ENCODE data around the gene MED15. TPM values are rescaled to one million over a fixed set of nuclear protein-coding genes. Genes with fewer than 3 reads are reported as not detected.
"Not testable (repeated sequence)": the region's sequence is repeated elsewhere in the genome, so short reads cannot be mapped to it uniquely, and the experiment has no call there.

MED15 gene
- polyA plus RNA-seq, 2 donors, result 31.0 to 55.9 TPM

DNA sequence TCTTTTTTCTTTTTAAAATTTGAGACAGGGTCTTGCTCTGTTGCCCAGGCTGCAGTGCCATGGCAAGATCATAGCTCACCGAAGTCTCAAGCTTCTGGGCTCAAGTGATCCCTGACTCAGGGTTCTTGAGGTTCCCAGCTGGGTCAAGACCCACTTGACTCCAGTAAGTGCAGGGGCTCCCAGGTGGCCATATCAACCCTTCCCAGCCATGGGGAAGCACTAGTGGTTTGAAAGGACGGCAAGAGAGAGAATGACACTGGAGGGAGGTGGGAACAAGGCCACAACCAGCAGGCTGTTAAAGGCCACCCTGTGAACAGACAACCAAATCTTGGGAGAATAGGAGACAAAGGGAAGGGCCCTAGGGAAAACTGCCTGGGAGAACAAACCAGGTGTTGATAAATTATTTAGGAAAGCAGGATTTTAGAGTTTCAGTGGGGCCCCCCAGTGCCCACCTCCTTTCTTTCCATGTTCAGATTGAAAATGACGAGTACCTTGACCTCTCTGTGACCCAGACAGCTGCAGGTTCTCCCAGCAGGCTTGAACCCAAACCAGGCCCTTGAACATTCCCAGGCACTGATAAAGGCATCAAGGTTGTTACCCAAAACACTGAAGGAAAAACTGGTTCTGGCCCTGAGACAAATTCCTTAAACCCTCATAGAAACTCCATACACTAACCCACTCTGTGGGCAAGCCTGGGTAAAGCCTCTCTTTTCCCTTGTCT, 40.6 kb upstream of the MED15 start:
- Histone ChIP-seq H3K4me1 (ENCODE audit: control insufficient read depth in 2 of 2, insufficient read depth in 2 of 2, low read length in 1 of 2) (peaks cover 3 to 12% of the 10 kb centered on the region in 2 donors), H3K9me3 (ENCODE audit: control insufficient read depth in 2 of 2, insufficient read depth in 1 of 2, low read depth in 1 of 2, low read length in 1 of 2) (no peaks in the 10 kb centered on the region), H3K4me3 (ENCODE audit: low read depth in 1 of 2, low read length in 2 of 2) (no peak overlapping the region), H3K36me3 (ENCODE audit: control insufficient read depth in 2 of 2, insufficient read depth in 2 of 2, low read length in 1 of 2) (peaks cover 0 to 12% of the 10 kb centered on the region in 2 donors), H3K27ac (ENCODE audit: low read depth in 2 of 2, low read length in 1 of 2) (no peak overlapping the region), H3K27me3 (ENCODE audit: control insufficient read depth in 1 of 2, insufficient read depth in 2 of 2, low read length in 2 of 2) (no peaks in the 10 kb centered on the region)
- 76 to 88% methylated on average over 3 of the region's 3 CpGs for WGBS, 2 donors

GRCh38 chr22:20469110-20469868, 38.1 kb upstream of the MED15 start:
- H3K4me3 ChIP-seq (ENCODE audit: low read depth in 1 of 2, low read length in 2 of 2), result no peak overlapping the region
- H3K36me3 ChIP-seq (ENCODE audit: control insufficient read depth in 2 of 2, insufficient read depth in 2 of 2, low read length in 1 of 2), result peaks cover 0 to 12% of the 10 kb centered on the region in 2 donors
- H3K9me3 ChIP-seq (ENCODE audit: control insufficient read depth in 2 of 2, insufficient read depth in 1 of 2, low read depth in 1 of 2, low read length in 1 of 2), result no peaks in the 10 kb centered on the region
- H3K4me1 ChIP-seq (ENCODE audit: control insufficient read depth in 2 of 2, insufficient read depth in 2 of 2, low read length in 1 of 2), result peaks cover under 1 to 10% of the 10 kb centered on the region in 2 donors
- 80 to 87% methylated on average over 6 of the region's 6 CpGs for WGBS, 2 donors
- H3K27ac ChIP-seq (ENCODE audit: low read depth in 2 of 2, low read length in 1 of 2), result no peak overlapping the region
- H3K27me3 ChIP-seq (ENCODE audit: control insufficient read depth in 1 of 2, insufficient read depth in 2 of 2, low read length in 2 of 2), result no peaks in the 10 kb centered on the region

- H3K4me1 ChIP-seq (ENCODE audit: control insufficient read depth in 2 of 2, insufficient read depth in 2 of 2, low read length in 1 of 2); H3K36me3 ChIP-seq (ENCODE audit: control insufficient read depth in 2 of 2, insufficient read depth in 2 of 2, low read length in 1 of 2); H3K27ac ChIP-seq (ENCODE audit: low read depth in 2 of 2, low read length in 1 of 2); H3K9me3 ChIP-seq (ENCODE audit: control insufficient read depth in 2 of 2, insufficient read depth in 1 of 2, low read depth in 1 of 2, low read length in 1 of 2); H3K4me3 ChIP-seq (ENCODE audit: low read depth in 1 of 2, low read length in 2 of 2); H3K27me3 ChIP-seq (ENCODE audit: control insufficient read depth in 1 of 2, insufficient read depth in 2 of 2, low read length in 2 of 2): not testable (repeated sequence)
- WGBS, 2 donors, result 94 to 99% methylated on average over 2 of the region's 2 CpGs
Measured at GRCh38 chr22:20470525-20470924, 36.9 kb upstream of the MED15 start.

DNA sequence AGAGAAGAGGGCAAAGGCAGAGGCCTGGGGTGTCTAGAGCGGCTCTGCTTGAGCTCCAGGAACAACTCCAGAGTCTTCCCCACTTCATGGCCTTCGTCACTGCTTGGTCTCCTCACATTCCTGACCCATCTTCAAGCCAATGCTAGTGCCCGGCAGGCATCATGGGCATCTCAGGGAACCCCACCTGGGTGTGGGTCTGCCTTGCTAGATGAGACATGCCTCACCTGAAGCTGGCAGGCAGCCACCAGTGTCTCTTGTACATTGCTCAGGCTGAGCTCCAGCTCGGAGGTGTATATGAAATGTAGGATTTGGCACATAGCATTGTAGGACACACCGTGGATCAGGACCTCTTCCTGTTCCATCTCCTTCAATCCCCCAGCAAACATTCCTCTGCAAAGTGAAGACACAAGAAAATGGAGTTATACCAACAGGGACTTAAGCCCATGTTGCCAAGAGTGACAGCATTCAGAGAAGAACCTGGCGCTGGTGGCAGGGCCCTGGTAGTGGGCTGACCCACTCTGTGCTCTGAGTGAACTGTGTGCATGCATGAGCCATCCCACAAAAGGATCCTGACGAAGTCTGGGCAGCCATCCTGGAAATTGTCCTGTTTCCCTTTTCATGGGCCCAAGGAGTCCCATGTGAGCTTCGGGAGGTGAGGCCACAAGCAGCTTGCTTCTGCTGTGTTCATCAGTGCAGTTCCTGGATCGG, 36.1 kb upstream of the MED15 start:
- no peaks in the 10 kb centered on the region for H3K27me3 ChIP-seq (ENCODE audit: control insufficient read depth in 1 of 2, insufficient read depth in 2 of 2, low read length in 2 of 2)
- no peak overlapping the region for H3K4me3 ChIP-seq (ENCODE audit: low read depth in 1 of 2, low read length in 2 of 2)
- H3K9me3 ChIP-seq (ENCODE audit: control insufficient read depth in 2 of 2, insufficient read depth in 1 of 2, low read depth in 1 of 2, low read length in 1 of 2), result no peaks in the 10 kb centered on the region
- peaks cover 0 to 4% of the 10 kb centered on the region in 2 donors for H3K4me1 ChIP-seq (ENCODE audit: control insufficient read depth in 2 of 2, insufficient read depth in 2 of 2, low read length in 1 of 2)
- H3K36me3 ChIP-seq (ENCODE audit: control insufficient read depth in 2 of 2, insufficient read depth in 2 of 2, low read length in 1 of 2), result peaks cover 0 to 6% of the 10 kb centered on the region in 2 donors
- H3K27ac ChIP-seq (ENCODE audit: low read depth in 2 of 2, low read length in 1 of 2), result no peak overlapping the region
- WGBS, 2 donors, result 79 to 88% methylated on average over 9 of the region's 9 CpGs

- Histone ChIP-seq H3K27ac (ENCODE audit: low read depth in 2 of 2, low read length in 1 of 2) (no peak overlapping the region), H3K4me3 (ENCODE audit: low read depth in 1 of 2, low read length in 2 of 2) (no peak overlapping the region), H3K36me3 (ENCODE audit: control insufficient read depth in 2 of 2, insufficient read depth in 2 of 2, low read length in 1 of 2) (peaks cover 0 to 6% of the 10 kb centered on the region in 2 donors), H3K27me3 (ENCODE audit: control insufficient read depth in 1 of 2, insufficient read depth in 2 of 2, low read length in 2 of 2) (no peaks in the 10 kb centered on the region), H3K4me1 (ENCODE audit: control insufficient read depth in 2 of 2, insufficient read depth in 2 of 2, low read length in 1 of 2) (peaks cover 0 to 4% of the 10 kb centered on the region in 2 donors), H3K9me3 (ENCODE audit: control insufficient read depth in 2 of 2, insufficient read depth in 1 of 2, low read depth in 1 of 2, low read length in 1 of 2) (no peaks in the 10 kb centered on the region)
- WGBS, 2 donors, result 86 to 89% methylated on average over 11 of the region's 11 CpGs
Measured at GRCh38 chr22:20472629-20473442, 34.6 kb upstream of the MED15 start.

- Histone ChIP-seq H3K9me3 (ENCODE audit: control insufficient read depth in 2 of 2, insufficient read depth in 1 of 2, low read depth in 1 of 2, low read length in 1 of 2) (no peaks in the 10 kb centered on the region), H3K4me3 (ENCODE audit: low read depth in 1 of 2, low read length in 2 of 2) (no peak overlapping the region), H3K4me1 (ENCODE audit: control insufficient read depth in 2 of 2, insufficient read depth in 2 of 2, low read length in 1 of 2) (peaks cover 0 to 4% of the 10 kb centered on the region in 2 donors), H3K27me3 (ENCODE audit: control insufficient read depth in 1 of 2, insufficient read depth in 2 of 2, low read length in 2 of 2) (no peaks in the 10 kb centered on the region), H3K36me3 (ENCODE audit: control insufficient read depth in 2 of 2, insufficient read depth in 2 of 2, low read length in 1 of 2) (peaks cover 0 to 2% of the 10 kb centered on the region in 2 donors), H3K27ac (ENCODE audit: low read depth in 2 of 2, low read length in 1 of 2) (no peak overlapping the region)
- 86 to 92% methylated on average over 4 of the region's 4 CpGs for WGBS, 2 donors
Measured at GRCh38 chr22:20475115-20475436, 32.3 kb upstream of the MED15 start.

DNA sequence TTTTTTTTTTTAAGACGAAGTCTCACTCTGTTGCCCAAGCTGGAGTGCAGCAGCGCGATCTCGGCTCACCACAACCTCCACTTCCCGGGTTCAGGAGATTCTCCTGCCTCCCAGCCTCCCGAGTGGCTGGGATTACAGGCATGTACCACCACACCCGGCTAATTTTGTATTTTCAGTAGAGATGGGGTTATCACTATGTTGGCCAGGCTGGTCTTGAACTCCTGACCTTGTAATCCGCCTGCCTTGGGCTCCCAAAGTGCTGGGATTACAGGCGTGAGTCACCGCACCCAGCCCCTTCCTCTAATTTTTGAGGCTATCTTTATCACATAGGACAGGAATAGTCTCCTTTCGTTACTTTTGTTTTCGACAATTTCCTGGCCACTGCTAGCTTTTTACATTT, 31.8 kb upstream of the MED15 start:
- not testable (repeated sequence) for H3K9me3 ChIP-seq (ENCODE audit: control insufficient read depth in 2 of 2, insufficient read depth in 1 of 2, low read depth in 1 of 2, low read length in 1 of 2); H3K4me3 ChIP-seq (ENCODE audit: low read depth in 1 of 2, low read length in 2 of 2); H3K27me3 ChIP-seq (ENCODE audit: control insufficient read depth in 1 of 2, insufficient read depth in 2 of 2, low read length in 2 of 2); H3K36me3 ChIP-seq (ENCODE audit: control insufficient read depth in 2 of 2, insufficient read depth in 2 of 2, low read length in 1 of 2); H3K27ac ChIP-seq (ENCODE audit: low read depth in 2 of 2, low read length in 1 of 2); H3K4me1 ChIP-seq (ENCODE audit: control insufficient read depth in 2 of 2, insufficient read depth in 2 of 2, low read length in 1 of 2)
- 80% methylated on average over 12 of the region's 12 CpGs for WGBS, 2 donors

GRCh38 chr22:20478059-20478458, 29.4 kb upstream of the MED15 start:
- 96 to 97% methylated on average over 6 of the region's 6 CpGs for WGBS, 2 donors
- not testable (repeated sequence) for H3K9me3 ChIP-seq (ENCODE audit: control insufficient read depth in 2 of 2, insufficient read depth in 1 of 2, low read depth in 1 of 2, low read length in 1 of 2); H3K36me3 ChIP-seq (ENCODE audit: control insufficient read depth in 2 of 2, insufficient read depth in 2 of 2, low read length in 1 of 2); H3K4me3 ChIP-seq (ENCODE audit: low read depth in 1 of 2, low read length in 2 of 2); H3K4me1 ChIP-seq (ENCODE audit: control insufficient read depth in 2 of 2, insufficient read depth in 2 of 2, low read length in 1 of 2); H3K27me3 ChIP-seq (ENCODE audit: control insufficient read depth in 1 of 2, insufficient read depth in 2 of 2, low read length in 2 of 2); H3K27ac ChIP-seq (ENCODE audit: low read depth in 2 of 2, low read length in 1 of 2)

DNA sequence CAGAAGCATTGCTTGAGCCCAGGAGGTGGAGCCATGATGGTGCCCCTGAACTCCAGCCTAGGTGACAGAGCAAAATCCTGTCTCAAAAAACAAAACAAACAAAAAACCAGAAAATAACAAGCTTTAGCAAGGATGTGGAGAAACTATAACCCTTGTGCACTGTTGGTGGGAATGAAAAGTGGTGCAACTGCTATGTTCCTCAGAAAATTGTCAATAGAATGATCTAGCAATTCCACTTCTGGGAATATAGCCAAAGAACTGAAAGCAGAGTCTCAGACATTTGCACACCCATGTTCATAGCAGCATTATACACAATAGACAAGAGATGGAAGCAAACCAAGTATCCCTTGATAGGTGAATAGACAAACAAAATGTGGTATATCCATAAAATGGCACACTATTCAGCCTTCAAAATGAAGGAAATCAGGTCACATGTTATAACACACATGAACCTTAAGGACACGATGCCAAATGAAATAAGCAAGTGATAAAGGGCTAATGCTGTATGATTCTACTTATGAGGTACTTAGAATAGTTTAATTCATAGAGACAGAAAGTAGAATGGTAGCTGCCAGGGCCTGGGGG, 27.7 kb upstream of the MED15 start:
- 97 to 99% methylated on average over 1 of the region's 1 CpG for WGBS, 2 donors
- H3K9me3 ChIP-seq (ENCODE audit: control insufficient read depth in 2 of 2, insufficient read depth in 1 of 2, low read depth in 1 of 2, low read length in 1 of 2), result no peaks in the 10 kb centered on the region
- no peaks in the 10 kb centered on the region for H3K27me3 ChIP-seq (ENCODE audit: control insufficient read depth in 1 of 2, insufficient read depth in 2 of 2, low read length in 2 of 2)
- H3K4me3 ChIP-seq (ENCODE audit: low read depth in 1 of 2, low read length in 2 of 2), result no peak overlapping the region
- no peaks in the 10 kb centered on the region for H3K4me1 ChIP-seq (ENCODE audit: control insufficient read depth in 2 of 2, insufficient read depth in 2 of 2, low read length in 1 of 2)
- no peak overlapping the region for H3K27ac ChIP-seq (ENCODE audit: low read depth in 2 of 2, low read length in 1 of 2)
- peaks cover 0 to 3% of the 10 kb centered on the region in 2 donors for H3K36me3 ChIP-seq (ENCODE audit: control insufficient read depth in 2 of 2, insufficient read depth in 2 of 2, low read length in 1 of 2)
